ENCODE data around the gene SFT2D1. TPM values are rescaled to one million over a fixed set of nuclear protein-coding genes. Genes with fewer than 3 reads are reported as not detected.

SFT2D1 gene
- total and polyA plus RNA-seq, 9 of the 15 experiments (the other 6 are each of a cell fraction or from before 2014, with no cell fraction given), result 54.4 to 140 (median 74.6) TPM

- TF ChIP-seq AFF1 (IDR thresholded peaks at IDR 0.05; ENCODE audit: low read depth in 1 of 2, partially characterized antibody in 2 of 2), result peak in 1 of 2 experiments; percentile 48
- TF ChIP-seq NKRF (IDR thresholded peaks at IDR 0.05; ENCODE audit: borderline replicate concordance), result no peak
- TF ChIP-seq ZNF740 (CRISPR knock-in tag; IDR thresholded peaks at IDR 0.05), result peak; percentile 94
- TF ChIP-seq ZNF740 (tag; IDR thresholded peaks at IDR 0.05), result peak in 1 of 2 experiments; percentile 91; a peak in 2 of 4 replicates
- peak; percentile 95 for TF ChIP-seq CTCFL (IDR thresholded peaks at IDR 0.05; ENCODE audit: borderline replicate concordance, insufficient read depth, low read depth, low read length, poor library complexity, severe bottlenecking)
Observed at GRCh38 chr6:166313255-166314070, 28.9 kb downstream of the SFT2D1 start (continued).
